Neutrophil (primary cell): Measurements from ENCODE around the gene MANBA.
"Not testable (repeated sequence)": the region's sequence is repeated elsewhere in the genome, so short reads cannot be mapped to it uniquely, and the experiment has no call there.

Experiments used
- H3K27ac ChIP-seq: fragments of 200-600 bp; sonication (generic); 2 replicates; pipeline ENCODE4 v1.5.1; 2016; ENCODE audit warnings: mild to moderate bottlenecking, moderate library complexity
- H3K27me3 ChIP-seq: fragments of 200-600 bp; sonication (generic); 2 replicates; pipeline ENCODE4 v1.6.0; 2016; ENCODE audit warnings: mild to moderate bottlenecking
- H3K36me3 ChIP-seq: fragments of 200-600 bp; sonication (generic); 2 replicates; pipeline ENCODE4 v1.5.1; 2017
- H3K4me1 ChIP-seq, 2 experiments: fragments of 200-600 bp in 1 of 2; sonication (generic) in 1 of 2; 1 replicate in 1 of 2; 2 replicates in 1 of 2; pipeline versions ENCODE4 v1.5.1 to v1.6.1; 2013 to 2016; ENCODE audit warnings: low read depth in 1 of 2, low read length in 1 of 2, mild to moderate bottlenecking in 1 of 2, moderate library complexity in 1 of 2; ENCODE audit not compliant: control insufficient read depth in 1 of 2, insufficient read depth in 1 of 2
- H3K4me3 ChIP-seq, 2 experiments: fragments of 200-600 bp in 1 of 2; sonication (generic) in 1 of 2; 1 replicate in 1 of 2; 2 replicates in 1 of 2; pipeline ENCODE4 v1.5.1; 2013 to 2016; ENCODE audit warnings: low read depth in 1 of 2, low read length in 1 of 2, mild to moderate bottlenecking in 1 of 2, moderate library complexity in 1 of 2
- H3K9me3 ChIP-seq: fragments of 200-600 bp; sonication (generic); 2 replicates; pipeline ENCODE4 v1.5.1; 2016
- TF ChIP-seq, protein P1 (sequence below): fragments of 200-600 bp; sonication (generic); IDR thresholded peaks from 2 replicates; pipeline ENCODE4 v1.5.1; 2016; ENCODE audit warnings: antibody characterized with exemption

Gene MANBA

DNA sequence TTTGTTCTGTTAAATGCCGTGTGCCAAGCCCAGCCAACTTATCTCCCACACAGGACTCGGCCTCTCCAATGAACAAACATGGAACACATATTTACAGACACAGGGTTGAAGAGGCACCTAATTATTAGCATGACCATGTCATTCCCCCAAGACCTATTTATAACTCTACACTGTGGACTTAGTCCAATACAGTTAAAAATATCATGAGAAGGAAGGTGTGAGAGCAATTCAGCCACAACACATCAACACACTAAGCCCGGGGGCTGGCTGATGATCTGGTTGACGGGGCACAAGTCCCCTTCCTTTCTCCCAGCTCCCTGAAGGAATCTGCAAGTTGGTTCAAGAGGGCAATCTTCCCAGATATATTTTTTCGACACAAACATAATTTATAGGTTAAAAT, 28.1 kb downstream of the MANBA start:
- no peaks in the 10 kb centered on the region for H3K9me3 ChIP-seq
- peaks cover 0 to 20% of the 10 kb centered on the region in 2 experiments for H3K4me1 ChIP-seq
- no peaks in the 10 kb centered on the region for H3K27me3 ChIP-seq
- H3K36me3 ChIP-seq: peaks cover 24% of the 10 kb centered on the region
- H3K4me3 ChIP-seq: no peak overlapping the region
- H3K27ac ChIP-seq: no peak overlapping the region
- TF ChIP-seq, protein P1, sequence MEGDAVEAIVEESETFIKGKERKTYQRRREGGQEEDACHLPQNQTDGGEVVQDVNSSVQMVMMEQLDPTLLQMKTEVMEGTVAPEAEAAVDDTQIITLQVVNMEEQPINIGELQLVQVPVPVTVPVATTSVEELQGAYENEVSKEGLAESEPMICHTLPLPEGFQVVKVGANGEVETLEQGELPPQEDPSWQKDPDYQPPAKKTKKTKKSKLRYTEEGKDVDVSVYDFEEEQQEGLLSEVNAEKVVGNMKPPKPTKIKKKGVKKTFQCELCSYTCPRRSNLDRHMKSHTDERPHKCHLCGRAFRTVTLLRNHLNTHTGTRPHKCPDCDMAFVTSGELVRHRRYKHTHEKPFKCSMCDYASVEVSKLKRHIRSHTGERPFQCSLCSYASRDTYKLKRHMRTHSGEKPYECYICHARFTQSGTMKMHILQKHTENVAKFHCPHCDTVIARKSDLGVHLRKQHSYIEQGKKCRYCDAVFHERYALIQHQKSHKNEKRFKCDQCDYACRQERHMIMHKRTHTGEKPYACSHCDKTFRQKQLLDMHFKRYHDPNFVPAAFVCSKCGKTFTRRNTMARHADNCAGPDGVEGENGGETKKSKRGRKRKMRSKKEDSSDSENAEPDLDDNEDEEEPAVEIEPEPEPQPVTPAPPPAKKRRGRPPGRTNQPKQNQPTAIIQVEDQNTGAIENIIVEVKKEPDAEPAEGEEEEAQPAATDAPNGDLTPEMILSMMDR: no peak

DNA sequence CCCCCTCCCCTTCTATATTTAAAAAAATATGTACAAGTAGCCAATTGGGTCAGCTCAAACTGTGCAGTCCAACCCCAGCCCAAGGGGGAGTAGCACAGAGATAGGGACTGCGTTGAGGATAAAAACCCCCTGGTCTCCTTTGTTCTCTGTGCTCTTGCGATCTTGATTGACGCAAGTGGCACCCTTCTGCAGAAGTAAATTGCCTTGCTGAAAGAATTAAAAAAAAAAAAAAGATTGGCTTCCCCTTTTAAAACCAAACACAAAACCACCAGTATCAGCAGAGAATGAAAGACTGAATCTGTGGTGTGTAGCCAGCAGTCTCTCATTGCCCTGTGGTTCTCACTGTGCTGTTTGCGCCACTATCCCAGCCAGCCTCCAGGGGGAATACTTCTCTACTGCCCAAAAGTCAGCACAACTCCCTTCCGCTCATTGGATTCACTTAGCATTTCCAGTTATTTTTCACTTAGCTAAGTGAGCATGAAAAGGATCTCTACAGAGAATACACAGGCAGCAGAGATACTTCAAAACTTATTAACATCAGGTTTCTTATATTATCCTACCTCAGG, 29.7 kb downstream of the MANBA start:
- peak overlapping the region; percentile 30 for H3K27ac ChIP-seq
- peaks cover 24% of the 10 kb centered on the region for H3K36me3 ChIP-seq
- H3K4me1 ChIP-seq: peaks cover 0 to 15% of the 10 kb centered on the region in 2 experiments
- H3K9me3 ChIP-seq: no peaks in the 10 kb centered on the region
- no peaks in the 10 kb centered on the region for H3K27me3 ChIP-seq
- H3K4me3 ChIP-seq: no peak overlapping the region
- TF ChIP-seq, protein P1: no peak

DNA sequence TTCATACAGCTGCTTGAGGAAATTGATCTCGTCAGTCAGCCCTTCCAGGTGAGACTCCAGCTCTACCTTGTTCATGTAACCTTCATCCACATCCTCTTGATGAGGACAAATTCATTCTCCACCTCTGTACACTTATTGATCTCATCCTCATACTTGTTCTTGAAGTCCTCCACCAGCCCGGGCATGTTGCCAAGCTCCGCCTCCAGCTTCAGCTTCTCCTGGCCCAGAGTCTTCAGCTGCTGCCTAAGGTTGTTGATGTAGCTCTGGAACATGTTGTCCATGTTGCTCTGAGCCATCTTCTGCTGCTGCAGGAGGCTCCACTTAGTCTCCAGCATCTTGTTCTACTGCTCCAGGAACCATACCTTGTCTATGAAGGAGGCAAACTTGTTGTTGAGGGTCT, 31.3 kb downstream of the MANBA start:
- not testable (repeated sequence) for H3K27me3 ChIP-seq, H3K4me1 ChIP-seq, H3K4me3 ChIP-seq, H3K9me3 ChIP-seq, H3K27ac ChIP-seq
- H3K36me3 ChIP-seq: peaks cover 24% of the 10 kb centered on the region

DNA sequence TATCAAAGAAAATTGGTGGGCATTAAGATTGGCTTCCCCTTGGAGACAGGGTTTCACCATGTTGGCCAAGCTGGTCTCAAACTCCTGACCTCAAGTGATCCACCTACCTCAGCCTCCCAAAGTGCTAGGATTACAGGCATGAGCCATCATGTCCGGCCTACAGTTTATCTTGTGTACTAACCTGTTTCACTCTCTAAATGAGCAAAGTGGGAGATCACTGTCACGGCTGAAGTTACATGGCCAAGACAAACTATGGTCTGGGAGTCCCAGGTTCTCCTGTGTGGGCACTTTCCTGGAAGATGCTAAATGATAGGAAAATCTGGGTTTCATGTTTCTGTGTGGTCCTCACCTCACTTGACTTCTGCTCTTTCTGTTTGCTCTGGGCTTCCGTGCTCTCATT, 33.8 kb downstream of the MANBA start:
- H3K4me3 ChIP-seq, H3K27me3 ChIP-seq, H3K4me1 ChIP-seq, H3K27ac ChIP-seq, H3K9me3 ChIP-seq: not testable (repeated sequence)
- H3K36me3 ChIP-seq: peaks cover 37% of the 10 kb centered on the region

- H3K9me3 ChIP-seq: no peaks in the 10 kb centered on the region
- H3K4me3 ChIP-seq: no peak overlapping the region
- TF ChIP-seq, protein P1: no peak
Observed at GRCh38 chr4:102726068-102726467, 34.7 kb downstream of the MANBA start.

DNA sequence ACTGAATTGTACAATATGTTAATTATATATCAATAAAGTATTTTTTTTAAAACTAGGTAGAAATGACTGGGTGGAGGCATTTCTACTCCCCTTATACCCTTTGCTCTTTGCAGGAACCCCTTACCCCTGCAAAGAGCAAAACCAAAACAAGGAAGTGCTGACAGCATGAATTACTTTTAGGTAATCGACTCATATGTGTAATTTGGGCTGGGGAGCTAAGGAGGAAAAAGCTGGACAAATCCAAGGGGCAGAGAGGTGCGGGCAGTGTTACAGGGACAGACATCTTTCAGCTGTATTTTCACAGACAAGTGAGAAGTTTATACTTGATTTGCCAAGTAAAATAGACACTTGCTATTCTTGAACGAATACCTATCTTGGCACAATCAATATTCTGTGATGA, 35.5 kb downstream of the MANBA start:
- H3K36me3 ChIP-seq: peaks cover 52% of the 10 kb centered on the region
- no peaks in the 10 kb centered on the region for H3K9me3 ChIP-seq
- TF ChIP-seq, protein P1: no peak
- H3K27me3 ChIP-seq: no peaks in the 10 kb centered on the region
- H3K4me3 ChIP-seq: no peak overlapping the region
- H3K27ac ChIP-seq: peak overlapping the region; percentile 0
- no peaks in the 10 kb centered on the region for H3K4me1 ChIP-seq

More at GRCh38 chr4:102726068-102726467, 34.7 kb downstream of the MANBA start:
- H3K36me3 ChIP-seq: peaks cover 46% of the 10 kb centered on the region
- H3K27me3 ChIP-seq: no peaks in the 10 kb centered on the region
- H3K27ac ChIP-seq: no peak overlapping the region
- no peaks in the 10 kb centered on the region for H3K4me1 ChIP-seq

- peaks cover 52% of the 10 kb centered on the region for H3K36me3 ChIP-seq
- no peaks in the 10 kb centered on the region for H3K4me1 ChIP-seq
Observed at GRCh38 chr4:102723511-102723910, 37.3 kb downstream of the MANBA start.

More at GRCh38 chr4:102723511-102723910, 37.3 kb downstream of the MANBA start:
- no peaks in the 10 kb centered on the region for H3K27me3 ChIP-seq
- H3K27ac ChIP-seq: no peak overlapping the region
- H3K4me3 ChIP-seq: no peak overlapping the region
- H3K9me3 ChIP-seq: no peaks in the 10 kb centered on the region
- TF ChIP-seq, protein P1: no peak
